ENCODE results near the gene GOT1. TPM values are rescaled to one million over a fixed set of nuclear protein-coding genes. Genes with fewer than 3 reads are reported as not detected.
A peak's percentile ranks its signal among the peaks of the same experiment; 100 is the strongest.

The GOT1 gene
- total RNA-seq, 1 experiment from 2014 or later: 163 TPM

GRCh38 chr10:99418910-99419624 is 11.4 kb downstream of the GOT1 start:
- POLR2A ChIA-PET: interaction anchor here (2.3 kb wide), 1 partner anchor 11 kb away, joined by 16 read pairs; the partner anchor contains the start of gene GOT1
- Mint-ChIP-seq H3K4me1 (ENCODE audit: insufficient read depth, unreplicated experiment) (no peaks in the 10 kb centered on the region), H3K27ac (ENCODE audit: low read depth, unreplicated experiment) (no peak overlapping the region), H3K9me3 (ENCODE audit: unreplicated experiment) (peaks cover 8% of the 10 kb centered on the region), H3K4me3 (ENCODE audit: unreplicated experiment) (no peak overlapping the region), H3K36me3 (ENCODE audit: insufficient read depth, unreplicated experiment) (peaks cover 78% of the 10 kb centered on the region), H3K27me3 (ENCODE audit: insufficient read depth, unreplicated experiment) (no peaks in the 10 kb centered on the region)
- CTCF ChIA-PET: interaction anchor here (1.1 to 1.9 kb wide), 3 partner anchors 17 to 193 kb away, joined by 3 to 8 read pairs (median 4); no protein-coding TSS in a partner anchor
- TF ChIP-seq, protein P1, sequence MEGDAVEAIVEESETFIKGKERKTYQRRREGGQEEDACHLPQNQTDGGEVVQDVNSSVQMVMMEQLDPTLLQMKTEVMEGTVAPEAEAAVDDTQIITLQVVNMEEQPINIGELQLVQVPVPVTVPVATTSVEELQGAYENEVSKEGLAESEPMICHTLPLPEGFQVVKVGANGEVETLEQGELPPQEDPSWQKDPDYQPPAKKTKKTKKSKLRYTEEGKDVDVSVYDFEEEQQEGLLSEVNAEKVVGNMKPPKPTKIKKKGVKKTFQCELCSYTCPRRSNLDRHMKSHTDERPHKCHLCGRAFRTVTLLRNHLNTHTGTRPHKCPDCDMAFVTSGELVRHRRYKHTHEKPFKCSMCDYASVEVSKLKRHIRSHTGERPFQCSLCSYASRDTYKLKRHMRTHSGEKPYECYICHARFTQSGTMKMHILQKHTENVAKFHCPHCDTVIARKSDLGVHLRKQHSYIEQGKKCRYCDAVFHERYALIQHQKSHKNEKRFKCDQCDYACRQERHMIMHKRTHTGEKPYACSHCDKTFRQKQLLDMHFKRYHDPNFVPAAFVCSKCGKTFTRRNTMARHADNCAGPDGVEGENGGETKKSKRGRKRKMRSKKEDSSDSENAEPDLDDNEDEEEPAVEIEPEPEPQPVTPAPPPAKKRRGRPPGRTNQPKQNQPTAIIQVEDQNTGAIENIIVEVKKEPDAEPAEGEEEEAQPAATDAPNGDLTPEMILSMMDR (IDR thresholded peaks at IDR 0.05; ENCODE audit: unreplicated experiment): no peak
- no TSS peak for BruUV-seq (replicated peaks)
- intact Hi-C loops (cut with micrococcal nuclease): no loop called here
- DNase-seq (ENCODE audit: unreplicated experiment): no peak

DNA sequence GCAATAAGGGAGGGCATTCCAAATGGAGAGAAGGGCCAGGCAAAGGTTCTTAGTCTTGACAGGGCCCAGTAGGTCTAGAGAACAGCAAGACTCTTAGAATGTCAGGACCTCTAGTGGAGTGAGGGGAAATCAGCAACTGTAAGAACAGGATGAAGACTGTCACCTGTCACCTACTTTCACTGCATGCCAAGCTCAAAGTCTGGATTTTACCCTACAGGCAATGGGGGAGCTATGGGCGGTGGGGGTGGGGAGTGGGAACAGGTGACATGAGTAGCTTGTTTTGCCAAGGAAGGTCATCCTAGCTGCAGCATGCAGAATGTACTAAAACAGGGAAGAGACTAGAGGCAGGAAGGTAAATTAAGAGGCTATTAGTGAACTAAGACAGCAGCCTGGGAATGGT is 18.3 kb downstream of the GOT1 start:
- TF ChIP-seq, protein P1 (IDR thresholded peaks at IDR 0.05; ENCODE audit: unreplicated experiment): no peak
- H3K4me3 Mint-ChIP-seq (ENCODE audit: unreplicated experiment): no peak overlapping the region
- ChIA-PET CTCF (interaction anchor here (0.5 to 1.6 kb wide), 3 partner anchors 19 to 24 kb away, joined by 3 to 9 read pairs (median 4); no protein-coding TSS in a partner anchor), POLR2A (interaction anchor here (1.1 kb wide), 1 partner anchor 9 kb away, joined by 3 read pairs; no protein-coding TSS in a partner anchor)
- peak overlapping the region; percentile 47 for H3K27ac Mint-ChIP-seq (ENCODE audit: low read depth, unreplicated experiment)
- intact Hi-C loops (cut with micrococcal nuclease): no loop called here
- H3K9me3 Mint-ChIP-seq (ENCODE audit: unreplicated experiment): no peaks in the 10 kb centered on the region
- BruUV-seq (replicated peaks): no TSS peak
- H3K27me3 Mint-ChIP-seq (ENCODE audit: insufficient read depth, unreplicated experiment): no peaks in the 10 kb centered on the region
- H3K36me3 Mint-ChIP-seq (ENCODE audit: insufficient read depth, unreplicated experiment): peaks cover 55% of the 10 kb centered on the region
- DNase-seq (ENCODE audit: unreplicated experiment): no peak
- no peaks in the 10 kb centered on the region for H3K4me1 Mint-ChIP-seq (ENCODE audit: insufficient read depth, unreplicated experiment)

- Mint-ChIP-seq H3K4me3 (ENCODE audit: unreplicated experiment) (no peak overlapping the region), H3K27ac (ENCODE audit: low read depth, unreplicated experiment) (peak overlapping the region; percentile 47), H3K4me1 (ENCODE audit: insufficient read depth, unreplicated experiment) (no peaks in the 10 kb centered on the region), H3K9me3 (ENCODE audit: unreplicated experiment) (no peaks in the 10 kb centered on the region), H3K27me3 (ENCODE audit: insufficient read depth, unreplicated experiment) (no peaks in the 10 kb centered on the region), H3K36me3 (ENCODE audit: insufficient read depth, unreplicated experiment) (peaks cover 55% of the 10 kb centered on the region)
- intact Hi-C loops (cut with micrococcal nuclease): no loop called here
- ChIA-PET POLR2A (interaction anchor here (1.1 kb wide), 1 partner anchor 9 kb away, joined by 3 read pairs; no protein-coding TSS in a partner anchor), CTCF (interaction anchor here (1.6 kb wide), 1 partner anchor 25 kb away, joined by 9 read pairs; no protein-coding TSS in a partner anchor)
- no TSS peak for BruUV-seq (replicated peaks)
- TF ChIP-seq, protein P1 (IDR thresholded peaks at IDR 0.05; ENCODE audit: unreplicated experiment): no peak
- DNase-seq (ENCODE audit: unreplicated experiment): no peak
Measured at GRCh38 chr10:99411546-99411945, 18.9 kb downstream of the GOT1 start.

DNA sequence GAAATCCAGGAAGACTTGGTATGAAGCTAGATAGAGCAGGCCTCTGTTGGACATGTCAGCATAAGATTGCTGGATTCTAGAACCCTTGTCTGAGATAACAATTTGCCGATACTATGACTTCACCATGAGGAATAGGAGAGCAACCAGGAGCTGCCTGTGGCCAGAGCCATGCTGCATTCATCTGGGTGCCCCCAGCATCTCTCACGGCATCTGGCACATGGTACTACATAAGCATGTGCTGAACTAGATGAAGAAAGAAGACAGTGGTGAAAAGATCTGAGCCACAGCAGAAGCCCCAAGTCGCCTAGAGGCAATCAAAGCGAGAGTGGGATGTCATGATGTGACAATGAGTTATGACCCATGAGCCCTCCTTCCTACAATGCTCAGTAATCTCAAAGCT is 19.5 kb downstream of the GOT1 start:
- intact Hi-C loops (cut with micrococcal nuclease): no loop called here
- BruUV-seq (replicated peaks): no TSS peak
- ChIA-PET POLR2A (interaction anchor here (1.6 kb wide), 1 partner anchor 18 kb away, joined by 3 read pairs; no protein-coding TSS in a partner anchor), CTCF (interaction anchor here (1.0 to 1.6 kb wide), 2 partner anchors 25 to 201 kb away, joined by 3 to 9 read pairs; no protein-coding TSS in a partner anchor)
- Mint-ChIP-seq H3K4me1 (ENCODE audit: insufficient read depth, unreplicated experiment) (no peaks in the 10 kb centered on the region), H3K27me3 (ENCODE audit: insufficient read depth, unreplicated experiment) (no peaks in the 10 kb centered on the region), H3K36me3 (ENCODE audit: insufficient read depth, unreplicated experiment) (peaks cover 55% of the 10 kb centered on the region), H3K27ac (ENCODE audit: low read depth, unreplicated experiment) (no peak overlapping the region), H3K9me3 (ENCODE audit: unreplicated experiment) (no peaks in the 10 kb centered on the region), H3K4me3 (ENCODE audit: unreplicated experiment) (no peak overlapping the region)
- DNase-seq (ENCODE audit: unreplicated experiment): no peak
- TF ChIP-seq, protein P1 (IDR thresholded peaks at IDR 0.05; ENCODE audit: unreplicated experiment): no peak

Data from MCF 10A (cell line).